ENCODE results near the gene TMEM150A. TPM values are rescaled to one million over a fixed set of nuclear protein-coding genes. Genes with fewer than 3 reads are reported as not detected.
A peak's percentile ranks its signal among the peaks of the same experiment; 100 is the strongest.

Gene TMEM150A
- total and polyA plus RNA-seq, 2 donors (not counting 3 experiments of a cell fraction or from before 2014, with no cell fraction given) = 17.7 to 35.7 TPM

DNA sequence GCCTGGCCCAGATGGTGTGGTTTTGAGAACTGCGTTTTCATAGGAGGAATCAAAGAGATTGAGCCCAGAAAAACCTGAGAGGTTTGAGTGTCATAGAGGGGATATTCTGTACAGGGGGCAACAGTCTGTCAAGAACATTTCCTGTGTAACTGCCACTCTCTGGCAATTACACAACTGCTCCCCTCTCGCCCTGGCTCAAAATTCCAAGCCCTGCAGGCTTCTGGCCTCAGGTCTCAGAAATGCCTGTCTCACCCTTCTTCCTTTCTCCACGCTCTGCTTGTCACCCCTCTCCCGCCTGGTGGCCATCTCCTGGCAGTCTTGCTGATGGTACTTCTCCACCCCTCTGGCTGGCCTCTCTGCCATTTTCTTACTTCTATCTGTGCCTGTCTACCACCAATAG lies 14.3 kb downstream of the TMEM150A start:
- dilution Hi-C loops (cut with MboI; ENCODE audit: extremely low pct_ligation_motif_present, low sequenced_read_pairs) (no loop called here), intact Hi-C loops (cut with micrococcal nuclease) (no loop called here)
- BruUV-seq (replicated peaks) = no TSS peak
- no peak for FAIRE-seq
- Histone ChIP-seq H3K4me3 (replicated peaks in 1 of 3; ENCODE audit: insufficient read depth in 1 of 3, low read depth in 1 of 3, low read length in 3 of 3) (no peak overlapping the region), H4K20me1 (replicated peaks; ENCODE audit: control insufficient read depth, extremely low read depth, insufficient read depth, low read length) (no peaks in the 10 kb centered on the region), H3K27me3 (ENCODE audit: control insufficient read depth in 2 of 2, insufficient read depth in 2 of 2, low read length in 2 of 2) (no peaks in the 10 kb centered on the region), H3K4me2 (ENCODE audit: insufficient read depth, low read length) (peak overlapping the region; percentile 45), H3K79me2 (ENCODE audit: control insufficient read depth, insufficient read depth, low read length) (peaks cover 28% of the 10 kb centered on the region), H3K27ac (ENCODE audit: insufficient read depth, low read depth, low read length) (peak overlapping the region; percentile 94), H2AFZ (ENCODE audit: low read depth, low read length) (no peak overlapping the region), H3K36me3 (ENCODE audit: control insufficient read depth in 2 of 2, extremely low read depth in 1 of 2, insufficient read depth in 2 of 2, low read length in 2 of 2) (peaks cover 0 to 9% of the 10 kb centered on the region in 2 experiments), H3K9ac (replicated peaks; ENCODE audit: extremely low read depth, insufficient read depth, low read length) (no peak overlapping the region), H3K9me3 (replicated peaks; ENCODE audit: control insufficient read depth, insufficient read depth, low read length) (no peaks in the 10 kb centered on the region), H3K9me1 (replicated peaks; ENCODE audit: control insufficient read depth, extremely low read depth, insufficient read depth, low read length) (no peaks in the 10 kb centered on the region), H3K4me1 (ENCODE audit: control insufficient read depth, extremely low read depth, insufficient read depth, low read length) (peaks cover 68% of the 10 kb centered on the region)
- CTCF ChIA-PET = interaction anchor here (0.6 to 1.2 kb wide), 2 partner anchors 8 to 13 kb away, joined by 3 read pairs; no protein-coding TSS in a partner anchor
- DNase-seq (ENCODE audit: low read depth, low spot score) = no peak
- no peak for TF ChIP-seq JUN (IDR thresholded peaks at IDR 0.05; ENCODE audit: borderline replicate concordance, insufficient read depth, insufficient read length, low read depth)
- TF ChIP-seq, protein P1, sequence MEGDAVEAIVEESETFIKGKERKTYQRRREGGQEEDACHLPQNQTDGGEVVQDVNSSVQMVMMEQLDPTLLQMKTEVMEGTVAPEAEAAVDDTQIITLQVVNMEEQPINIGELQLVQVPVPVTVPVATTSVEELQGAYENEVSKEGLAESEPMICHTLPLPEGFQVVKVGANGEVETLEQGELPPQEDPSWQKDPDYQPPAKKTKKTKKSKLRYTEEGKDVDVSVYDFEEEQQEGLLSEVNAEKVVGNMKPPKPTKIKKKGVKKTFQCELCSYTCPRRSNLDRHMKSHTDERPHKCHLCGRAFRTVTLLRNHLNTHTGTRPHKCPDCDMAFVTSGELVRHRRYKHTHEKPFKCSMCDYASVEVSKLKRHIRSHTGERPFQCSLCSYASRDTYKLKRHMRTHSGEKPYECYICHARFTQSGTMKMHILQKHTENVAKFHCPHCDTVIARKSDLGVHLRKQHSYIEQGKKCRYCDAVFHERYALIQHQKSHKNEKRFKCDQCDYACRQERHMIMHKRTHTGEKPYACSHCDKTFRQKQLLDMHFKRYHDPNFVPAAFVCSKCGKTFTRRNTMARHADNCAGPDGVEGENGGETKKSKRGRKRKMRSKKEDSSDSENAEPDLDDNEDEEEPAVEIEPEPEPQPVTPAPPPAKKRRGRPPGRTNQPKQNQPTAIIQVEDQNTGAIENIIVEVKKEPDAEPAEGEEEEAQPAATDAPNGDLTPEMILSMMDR (IDR thresholded peaks at IDR 0.05; ENCODE audit: extremely low read depth in 1 of 2, insufficient read depth in 1 of 2, low read depth in 1 of 2, low read length in 2 of 2) = no peak
- TF ChIP-seq, protein P2, sequence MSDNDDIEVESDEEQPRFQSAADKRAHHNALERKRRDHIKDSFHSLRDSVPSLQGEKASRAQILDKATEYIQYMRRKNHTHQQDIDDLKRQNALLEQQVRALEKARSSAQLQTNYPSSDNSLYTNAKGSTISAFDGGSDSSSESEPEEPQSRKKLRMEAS (IDR thresholded peaks at IDR 0.05; ENCODE audit: insufficient read depth, insufficient read length) = no peak
- no peak for TF ChIP-seq FOS (IDR thresholded peaks at IDR 0.05; ENCODE audit: borderline replicate concordance, insufficient read depth, low read length)
- TF ChIP-seq POLR2A (IDR thresholded peaks at IDR 0.05; ENCODE audit: low read depth, low read length) = no peak
- no peak for TF ChIP-seq MYC (IDR thresholded peaks at IDR 0.05; ENCODE audit: low read depth, low read length)
- no peak for TF ChIP-seq POLR2AphosphoS5 (IDR thresholded peaks at IDR 0.05; ENCODE audit: insufficient read depth, low read depth, low read length)
- TF ChIP-seq EZH2 (IDR thresholded peaks at IDR 0.05; ENCODE audit: borderline replicate concordance, low read depth, low read length, severe bottlenecking) = no peak
- TF ChIP-seq GATA2 (IDR thresholded peaks at IDR 0.05; ENCODE audit: insufficient read depth, insufficient read length, low read depth, low read length) = no peak
- POLR2A ChIA-PET = interaction anchor here (1.1 to 1.4 kb wide), 3 partner anchors 12 to 28 kb away, joined by 3 to 4 read pairs (median 3); partner anchors contain the start of gene USP39

All from endothelial cell of umbilical vein (primary cell).